ENCODE results near the gene PODXL2.

The PODXL2 gene

GRCh38 chr3:127658234-127658633 lies 29.2 kb downstream of the PODXL2 start:
- no peak for DNase-seq (ENCODE audit: low read depth)

- no peak for DNase-seq (ENCODE audit: low read depth)
Observed at GRCh38 chr3:127660621-127661251, 31.8 kb downstream of the PODXL2 start.

- no peak for DNase-seq (ENCODE audit: low read depth)
Observed at GRCh38 chr3:127661600-127661999, 32.6 kb downstream of the PODXL2 start.

GRCh38 chr3:127662001-127662469 lies 33.0 kb downstream of the PODXL2 start:
- no peak for DNase-seq (ENCODE audit: low read depth)

DNA sequence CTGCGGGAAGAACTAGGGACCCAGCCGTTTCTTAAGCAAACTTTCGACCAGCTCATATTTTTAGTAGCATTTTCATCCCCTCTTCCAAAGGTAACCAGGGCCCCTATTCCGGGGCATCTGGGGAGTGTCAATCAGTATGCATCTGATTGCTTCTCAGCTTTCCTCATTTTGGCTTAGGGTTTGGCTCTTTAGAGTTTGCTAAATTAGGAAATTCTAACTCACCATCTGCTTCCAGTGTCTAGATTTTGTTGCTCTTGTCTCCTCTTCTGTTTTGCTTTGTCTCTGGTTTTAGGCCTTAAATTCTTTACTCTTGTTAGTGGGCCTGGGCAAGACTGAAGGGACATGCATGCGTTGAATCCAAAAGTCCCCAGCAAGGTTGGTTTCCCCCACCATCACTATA lies 34.2 kb downstream of the PODXL2 start:
- DNase-seq (ENCODE audit: low read depth): no peak

GRCh38 chr3:127665165-127665564 lies 36.2 kb downstream of the PODXL2 start:
- no peak for DNase-seq (ENCODE audit: low read depth)

DNA sequence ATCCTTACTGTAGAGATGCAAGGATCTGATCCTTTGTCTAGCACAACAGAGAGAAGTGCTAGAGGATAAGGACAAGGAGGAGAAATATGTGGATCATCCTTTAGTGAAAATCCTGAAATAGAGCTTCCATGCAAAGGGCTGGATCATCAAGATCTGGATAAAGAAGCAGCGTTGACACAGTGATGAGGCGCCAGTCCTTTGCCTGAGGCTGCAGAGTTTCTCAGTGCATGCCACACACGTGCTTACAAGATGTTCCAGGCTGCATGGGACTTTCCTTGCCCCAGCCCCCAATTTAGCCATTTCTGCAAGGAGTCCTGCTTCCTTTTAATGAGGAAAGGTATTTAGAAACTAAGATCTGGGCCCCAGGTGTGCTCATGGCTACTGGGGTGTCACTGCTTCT lies 36.6 kb downstream of the PODXL2 start:
- no peak for DNase-seq (ENCODE audit: low read depth)

GRCh38 chr3:127666676-127667075 lies 37.7 kb downstream of the PODXL2 start:
- DNase-seq (ENCODE audit: low read depth): no peak

DNA sequence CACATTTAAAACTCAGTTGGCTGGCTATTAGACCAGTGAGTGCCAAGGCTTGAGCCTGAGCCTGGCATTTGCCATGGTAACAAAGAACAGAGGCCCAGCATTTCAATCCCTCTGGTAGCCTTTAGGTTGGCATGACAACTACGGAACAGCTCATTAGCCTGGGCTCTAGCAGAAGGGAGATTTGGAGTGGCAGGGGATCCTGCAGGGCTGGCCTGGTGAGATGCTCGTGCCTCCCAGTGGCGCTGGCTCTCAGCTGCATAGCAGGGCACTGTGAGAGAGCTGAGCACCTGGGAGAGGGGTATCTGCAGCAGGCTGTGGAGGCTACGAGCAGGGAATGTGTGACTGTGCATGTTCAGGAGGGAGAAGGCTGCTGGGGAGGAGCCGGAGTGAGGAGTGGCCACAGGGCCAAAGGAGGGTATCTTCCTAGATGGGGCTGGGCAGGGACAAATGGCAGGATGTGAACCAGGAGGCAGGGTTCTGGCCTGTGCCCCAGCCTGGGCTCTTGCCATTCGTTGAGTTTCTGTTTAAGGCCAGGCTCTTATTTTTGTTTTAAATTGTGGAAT lies 38.2 kb downstream of the PODXL2 start:
- no peak for DNase-seq (ENCODE audit: low read depth)

- no peak for DNase-seq (ENCODE audit: low read depth)
Observed at GRCh38 chr3:127668906-127669305, 39.9 kb downstream of the PODXL2 start.

- DNase-seq (ENCODE audit: low read depth): no peak
Observed at GRCh38 chr3:127669541-127670228, 40.7 kb downstream of the PODXL2 start.

GRCh38 chr3:127670229-127670559 lies 41.2 kb downstream of the PODXL2 start:
- DNase-seq (ENCODE audit: low read depth): no peak

GRCh38 chr3:127670761-127671522 lies 42.0 kb downstream of the PODXL2 start:
- DNase-seq (ENCODE audit: low read depth): no peak

DNA sequence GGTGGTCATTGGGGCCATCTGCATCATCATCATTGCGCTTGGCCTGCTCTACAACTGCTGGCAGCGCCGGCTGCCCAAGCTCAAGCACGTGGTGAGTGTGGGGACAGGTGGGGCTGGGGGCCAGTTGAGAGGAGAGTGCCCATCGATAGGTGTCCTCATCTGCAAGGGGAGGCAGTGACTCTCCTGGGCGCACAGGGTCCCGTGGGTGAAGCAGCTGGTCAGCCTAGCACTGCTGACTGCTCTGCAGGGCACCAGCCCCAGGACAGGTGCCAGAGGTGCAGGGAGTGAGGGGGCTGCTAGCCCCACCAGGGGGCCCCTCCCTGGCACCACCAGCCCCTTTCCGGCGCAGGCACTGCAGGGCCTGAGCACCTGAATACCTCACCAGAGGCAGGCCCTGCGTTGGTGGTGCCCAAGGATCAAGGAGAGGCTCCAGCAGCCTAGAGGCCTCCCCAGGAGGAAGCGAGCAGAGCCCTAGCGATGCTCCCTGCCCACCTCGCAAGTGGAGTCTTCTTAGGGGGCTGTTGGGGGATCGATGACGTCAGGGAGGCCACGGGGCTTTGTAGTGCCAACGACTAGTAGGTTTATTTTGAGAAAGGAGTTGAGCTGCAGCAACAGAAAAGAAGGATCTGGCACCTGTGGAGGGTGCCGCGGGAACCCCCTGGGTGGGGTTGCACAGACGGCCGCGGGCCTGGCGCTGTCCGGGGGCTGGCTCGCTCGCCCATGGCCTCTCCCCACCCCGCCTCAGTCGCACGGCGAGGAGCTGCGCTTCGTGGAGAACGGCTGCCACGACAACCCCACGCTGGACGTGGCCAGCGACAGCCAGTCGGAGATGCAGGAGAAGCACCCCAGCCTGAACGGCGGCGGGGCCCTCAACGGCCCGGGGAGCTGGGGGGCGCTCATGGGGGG lies 42.8 kb downstream of the PODXL2 start:
- no peak for DNase-seq (ENCODE audit: low read depth)

GRCh38 chr3:127672429-127673190 lies 43.6 kb downstream of the PODXL2 start, which contains the start of gene ABTB1:
Gene ABTB1, plus strand, starts transcription at chr3:127672952. Its CDS starts 74 bp downstream, at chr3:127673026.
- DNase-seq (ENCODE audit: low read depth): peak; percentile 64

DNA sequence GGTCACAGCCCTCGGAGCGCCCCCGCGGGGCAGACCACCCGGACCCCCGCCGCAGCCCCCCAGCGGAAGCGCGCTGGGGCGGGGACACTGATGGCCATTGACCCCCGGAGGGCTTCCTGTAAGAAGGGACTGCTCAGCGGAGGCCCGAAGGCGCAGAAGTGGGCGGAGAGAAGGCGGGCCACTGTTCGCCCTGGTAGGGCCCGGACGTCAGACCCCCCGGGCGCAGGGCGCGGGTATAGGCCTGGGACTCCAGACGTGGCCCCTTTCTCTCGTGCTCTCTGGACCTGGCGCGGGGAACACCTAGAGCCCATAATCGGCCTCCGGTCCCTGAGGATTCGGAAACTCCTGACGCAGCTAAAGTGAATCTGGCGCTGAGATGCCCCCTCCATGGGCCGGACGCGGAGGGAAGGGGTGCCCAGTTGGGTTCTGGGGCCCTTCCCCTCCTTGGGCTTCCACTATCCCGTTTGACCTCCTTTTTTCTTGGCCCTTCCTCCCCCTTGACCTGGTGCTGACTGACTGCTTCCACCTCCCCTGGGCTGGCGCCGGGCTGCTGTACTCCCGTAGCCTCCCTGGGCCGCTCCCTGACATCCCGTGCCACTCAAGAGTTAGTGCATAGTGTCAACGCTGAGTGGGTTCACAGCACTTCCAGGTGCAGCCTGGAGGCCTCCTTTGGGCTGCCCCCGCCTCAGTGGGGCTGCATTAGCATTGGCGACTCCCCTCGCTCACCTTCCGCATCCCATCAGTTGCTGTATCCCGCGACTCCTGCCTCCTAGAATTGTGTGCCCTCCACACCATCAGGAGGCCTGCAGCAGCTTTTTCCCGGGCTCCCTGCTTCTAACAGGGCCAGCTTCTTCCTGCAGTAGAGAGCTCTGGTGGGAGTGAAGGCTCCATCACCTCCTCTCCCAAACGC lies 44.5 kb downstream of the PODXL2 start:
- no peak for DNase-seq (ENCODE audit: low read depth)

DNA sequence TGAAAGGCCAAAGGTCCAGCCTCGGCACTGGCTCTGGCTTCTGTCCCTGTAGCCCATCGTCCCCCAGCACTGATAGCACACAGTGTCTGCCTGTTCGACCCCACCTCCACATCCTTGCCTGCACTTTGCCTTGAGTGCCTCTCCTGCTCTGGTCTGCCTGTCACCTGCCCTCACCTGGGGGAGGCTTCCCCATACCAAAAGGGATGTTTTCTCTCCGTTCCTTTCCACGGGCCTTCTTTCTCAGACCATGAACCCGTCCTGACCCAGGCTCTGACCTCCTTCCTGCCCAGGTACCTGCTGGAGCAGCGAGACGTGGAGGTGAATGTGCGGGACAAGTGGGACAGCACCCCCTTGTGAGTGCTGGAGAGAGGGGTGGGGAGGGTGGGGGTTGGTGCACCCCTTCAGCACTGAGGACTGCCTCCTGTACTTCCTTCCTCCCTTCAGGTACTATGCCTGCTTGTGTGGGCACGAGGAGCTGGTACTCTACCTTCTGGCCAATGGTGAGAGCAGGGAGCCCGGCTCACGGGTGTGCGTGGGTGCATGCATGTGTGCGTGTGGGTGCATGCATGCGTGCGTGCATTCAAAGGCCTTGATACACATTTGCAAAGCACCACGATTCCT lies 45.2 kb downstream of the PODXL2 start:
- no peak for DNase-seq (ENCODE audit: low read depth)

- DNase-seq (ENCODE audit: low read depth): no peak
Observed at GRCh38 chr3:127674790-127675189, 45.8 kb downstream of the PODXL2 start.

GRCh38 chr3:127675651-127676391 lies 46.8 kb downstream of the PODXL2 start:
- DNase-seq (ENCODE audit: low read depth): no peak
